ENCODE data around the gene AKAP10.

- TF ChIP-seq, protein P1, sequence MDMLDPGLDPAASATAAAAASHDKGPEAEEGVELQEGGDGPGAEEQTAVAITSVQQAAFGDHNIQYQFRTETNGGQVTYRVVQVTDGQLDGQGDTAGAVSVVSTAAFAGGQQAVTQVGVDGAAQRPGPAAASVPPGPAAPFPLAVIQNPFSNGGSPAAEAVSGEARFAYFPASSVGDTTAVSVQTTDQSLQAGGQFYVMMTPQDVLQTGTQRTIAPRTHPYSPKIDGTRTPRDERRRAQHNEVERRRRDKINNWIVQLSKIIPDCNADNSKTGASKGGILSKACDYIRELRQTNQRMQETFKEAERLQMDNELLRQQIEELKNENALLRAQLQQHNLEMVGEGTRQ (IDR thresholded peaks at IDR 0.05; ENCODE audit: low read length) = no peak
- TF ChIP-seq, protein P2, sequence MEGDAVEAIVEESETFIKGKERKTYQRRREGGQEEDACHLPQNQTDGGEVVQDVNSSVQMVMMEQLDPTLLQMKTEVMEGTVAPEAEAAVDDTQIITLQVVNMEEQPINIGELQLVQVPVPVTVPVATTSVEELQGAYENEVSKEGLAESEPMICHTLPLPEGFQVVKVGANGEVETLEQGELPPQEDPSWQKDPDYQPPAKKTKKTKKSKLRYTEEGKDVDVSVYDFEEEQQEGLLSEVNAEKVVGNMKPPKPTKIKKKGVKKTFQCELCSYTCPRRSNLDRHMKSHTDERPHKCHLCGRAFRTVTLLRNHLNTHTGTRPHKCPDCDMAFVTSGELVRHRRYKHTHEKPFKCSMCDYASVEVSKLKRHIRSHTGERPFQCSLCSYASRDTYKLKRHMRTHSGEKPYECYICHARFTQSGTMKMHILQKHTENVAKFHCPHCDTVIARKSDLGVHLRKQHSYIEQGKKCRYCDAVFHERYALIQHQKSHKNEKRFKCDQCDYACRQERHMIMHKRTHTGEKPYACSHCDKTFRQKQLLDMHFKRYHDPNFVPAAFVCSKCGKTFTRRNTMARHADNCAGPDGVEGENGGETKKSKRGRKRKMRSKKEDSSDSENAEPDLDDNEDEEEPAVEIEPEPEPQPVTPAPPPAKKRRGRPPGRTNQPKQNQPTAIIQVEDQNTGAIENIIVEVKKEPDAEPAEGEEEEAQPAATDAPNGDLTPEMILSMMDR (IDR thresholded peaks at IDR 0.05; ENCODE audit: control extremely low read depth in 1 of 3, insufficient read depth in 1 of 3, low read depth in 1 of 3, low read length in 3 of 3) = peak; percentile 18 to 36 (median 29)
- TF ChIP-seq POLR2AphosphoS5 (IDR thresholded peaks at IDR 0.05; ENCODE audit: low read depth, low read length) (peak; percentile 59), FOSL1 (IDR thresholded peaks at IDR 0.05; ENCODE audit: insufficient read depth, low read depth, low read length) (no peak)
These were observed 110.1 kb downstream of the AKAP10 start, which contains the start of gene ULK2 for GRCh38 chr17:19867329-19868078.

All from H1 (cell line).